OCI-LY1 (cell line): Measurements from ENCODE around the gene COL12A1.

Experiments used
- CTCF ChIP-seq: fragments of 200-600 bp; sonication (generic), shearing (Covaris generic); IDR thresholded peaks from 2 replicates; pipeline ENCODE4 v1.5.1; 2017; ENCODE audit warnings: mild to moderate bottlenecking, antibody characterized with exemption, low read length, moderate library complexity, mixed read lengths
- EZH2 ChIP-seq: fragments of 200-600 bp; sonication (generic), shearing (Covaris generic); IDR thresholded peaks from 2 replicates; pipeline ENCODE4 v1.8.0; 2017; ENCODE audit warnings: borderline replicate concordance, mixed run types, mild to moderate bottlenecking, antibody characterized with exemption, low read length, moderate library complexity, mixed read lengths

GRCh38 chr6:75101896-75102295 lies 104.0 kb downstream of the COL12A1 start:
- TF ChIP-seq CTCF, result no peak
- TF ChIP-seq EZH2, result no peak
